Measurements from ENCODE around the gene PIK3CG. TPM values are rescaled to one million over a fixed set of nuclear protein-coding genes. Genes with fewer than 3 reads are reported as not detected.

The PIK3CG gene
- total RNA-seq = 10 to 100 TPM in 2 of 4 donors, 1 to 10 TPM in 2; 4.6 to 13.5 (median 10.2) TPM

DNA sequence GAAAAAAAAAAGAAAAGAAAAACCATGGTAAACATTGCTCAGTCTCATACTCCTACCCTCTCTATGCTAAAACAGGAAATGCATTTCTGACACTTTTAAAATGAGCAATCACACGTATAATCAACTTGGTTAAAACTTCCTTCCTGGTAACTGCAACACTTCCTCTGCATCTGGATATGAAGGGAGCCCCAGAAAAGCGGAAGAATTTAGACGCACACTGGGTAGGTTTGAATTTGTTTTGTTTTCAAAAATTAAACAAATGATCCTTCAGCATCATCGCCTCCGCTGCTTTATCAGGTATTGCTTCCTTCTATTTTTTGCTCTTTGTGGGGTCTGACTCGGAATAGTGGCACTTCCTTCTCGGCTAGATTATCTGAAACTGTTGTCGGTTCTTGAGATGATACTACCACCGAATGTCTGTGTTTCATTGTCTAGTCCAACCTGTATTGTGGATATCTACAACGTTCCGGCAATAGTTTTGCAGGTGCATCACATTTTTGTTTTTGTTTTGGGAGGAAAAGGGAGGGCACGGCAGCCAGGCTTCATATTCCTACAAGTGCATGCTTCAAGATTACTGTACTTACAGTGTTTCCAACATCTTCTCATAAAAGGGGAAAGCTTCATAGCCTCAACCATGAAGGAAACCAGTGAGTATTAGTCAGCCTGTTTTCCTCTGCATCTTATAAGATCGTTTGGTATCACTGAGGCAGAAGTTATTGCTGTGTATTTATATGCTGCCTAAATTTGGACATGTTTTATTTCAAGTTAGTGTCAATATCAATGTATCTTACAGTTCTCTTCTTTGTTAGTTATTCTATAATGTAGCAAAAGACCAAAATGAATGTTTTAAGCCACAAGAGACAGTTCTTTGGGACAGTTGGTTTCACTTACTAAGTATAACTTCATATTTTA, at the start of gene PIK3CG:
Gene PIK3CG (plus strand): TSS at position 153 of the 912 bp plus-strand sequence. CDS start 2,280 bp downstream, outside the sequence.
- Histone ChIP-seq H3K27ac (peak within 1 kb of the TSS in 1 of 2 donors; percentile 45), H3K4me1 (no peaks in the 10 kb centered on the region), H3K27me3 (no peaks in the 10 kb centered on the region), H3K36me3 (no peaks in the 10 kb centered on the region), H3K4me3 (peak within 1 kb of the TSS; percentile 10 to 17), H3K9me3 (no peaks in the 10 kb centered on the region)
- intact Hi-C loops (cut with DNase I; ENCODE audit: low total_unique reads) = no loop called here
- no peak for TF ChIP-seq POLR2A (IDR thresholded peaks at IDR 0.05)
- DNase-seq = no peak

DNA sequence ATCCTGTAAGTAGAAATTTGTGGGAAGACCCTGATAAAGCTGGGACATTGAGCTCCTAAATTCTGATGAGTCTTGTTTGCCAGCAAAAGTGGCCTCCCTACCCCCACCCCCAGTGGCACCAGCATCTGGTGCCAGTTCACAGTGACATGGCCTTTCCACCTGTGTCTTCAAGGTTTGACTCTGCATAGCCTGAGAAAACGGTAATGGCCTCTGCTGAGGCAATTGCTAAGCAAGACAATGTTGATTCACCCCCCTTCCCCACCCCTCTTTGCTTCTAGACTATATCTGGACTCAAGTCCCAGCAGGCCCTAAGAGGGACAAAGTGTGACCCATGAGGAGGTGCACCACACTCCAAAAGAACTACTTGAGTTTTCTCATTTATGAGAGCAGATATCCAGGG, 48.0 kb upstream of the PIK3CG start:
- intact Hi-C loops (cut with DNase I; ENCODE audit: low total_unique reads) = no loop called here
- TF ChIP-seq, protein P1, sequence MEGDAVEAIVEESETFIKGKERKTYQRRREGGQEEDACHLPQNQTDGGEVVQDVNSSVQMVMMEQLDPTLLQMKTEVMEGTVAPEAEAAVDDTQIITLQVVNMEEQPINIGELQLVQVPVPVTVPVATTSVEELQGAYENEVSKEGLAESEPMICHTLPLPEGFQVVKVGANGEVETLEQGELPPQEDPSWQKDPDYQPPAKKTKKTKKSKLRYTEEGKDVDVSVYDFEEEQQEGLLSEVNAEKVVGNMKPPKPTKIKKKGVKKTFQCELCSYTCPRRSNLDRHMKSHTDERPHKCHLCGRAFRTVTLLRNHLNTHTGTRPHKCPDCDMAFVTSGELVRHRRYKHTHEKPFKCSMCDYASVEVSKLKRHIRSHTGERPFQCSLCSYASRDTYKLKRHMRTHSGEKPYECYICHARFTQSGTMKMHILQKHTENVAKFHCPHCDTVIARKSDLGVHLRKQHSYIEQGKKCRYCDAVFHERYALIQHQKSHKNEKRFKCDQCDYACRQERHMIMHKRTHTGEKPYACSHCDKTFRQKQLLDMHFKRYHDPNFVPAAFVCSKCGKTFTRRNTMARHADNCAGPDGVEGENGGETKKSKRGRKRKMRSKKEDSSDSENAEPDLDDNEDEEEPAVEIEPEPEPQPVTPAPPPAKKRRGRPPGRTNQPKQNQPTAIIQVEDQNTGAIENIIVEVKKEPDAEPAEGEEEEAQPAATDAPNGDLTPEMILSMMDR (IDR thresholded peaks at IDR 0.05) = no peak
- TF ChIP-seq POLR2A (IDR thresholded peaks at IDR 0.05) = no peak
- no peaks in the 10 kb centered on the region for H3K9me3 ChIP-seq
- H3K4me3 ChIP-seq = no peak overlapping the region
- no peaks in the 10 kb centered on the region for H3K27me3 ChIP-seq
- H3K4me1 ChIP-seq = no peaks in the 10 kb centered on the region
- H3K36me3 ChIP-seq = no peaks in the 10 kb centered on the region
- no peak overlapping the region for H3K27ac ChIP-seq
- no peak for DNase-seq

DNA sequence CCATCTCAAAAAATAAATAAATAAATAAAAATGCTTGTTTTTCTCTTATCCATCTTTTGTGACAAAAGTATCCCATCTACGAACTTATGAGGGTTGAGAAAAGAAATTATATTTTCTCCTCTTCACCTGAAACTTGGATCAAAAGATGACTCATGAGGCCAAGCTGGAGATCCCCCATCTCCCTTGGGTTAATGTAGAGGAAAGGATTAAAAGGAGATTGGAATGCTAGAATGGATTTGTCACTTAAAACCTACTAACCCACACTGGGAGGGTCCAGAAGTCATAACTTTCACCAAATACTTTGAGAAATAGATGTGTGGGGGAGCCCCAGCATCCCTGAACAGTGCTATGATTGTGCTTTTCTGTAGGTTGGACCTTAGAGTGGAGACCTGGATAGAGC, 46.3 kb upstream of the PIK3CG start:
- no peak for DNase-seq
- Histone ChIP-seq H3K27me3 (no peaks in the 10 kb centered on the region), H3K36me3 (no peaks in the 10 kb centered on the region), H3K4me3 (no peak overlapping the region), H3K9me3 (no peaks in the 10 kb centered on the region), H3K4me1 (no peaks in the 10 kb centered on the region), H3K27ac (no peak overlapping the region)
- TF ChIP-seq, protein P1 (IDR thresholded peaks at IDR 0.05) = no peak
- no peak for TF ChIP-seq POLR2A (IDR thresholded peaks at IDR 0.05)
- intact Hi-C loops (cut with DNase I; ENCODE audit: low total_unique reads) = no loop called here

DNA sequence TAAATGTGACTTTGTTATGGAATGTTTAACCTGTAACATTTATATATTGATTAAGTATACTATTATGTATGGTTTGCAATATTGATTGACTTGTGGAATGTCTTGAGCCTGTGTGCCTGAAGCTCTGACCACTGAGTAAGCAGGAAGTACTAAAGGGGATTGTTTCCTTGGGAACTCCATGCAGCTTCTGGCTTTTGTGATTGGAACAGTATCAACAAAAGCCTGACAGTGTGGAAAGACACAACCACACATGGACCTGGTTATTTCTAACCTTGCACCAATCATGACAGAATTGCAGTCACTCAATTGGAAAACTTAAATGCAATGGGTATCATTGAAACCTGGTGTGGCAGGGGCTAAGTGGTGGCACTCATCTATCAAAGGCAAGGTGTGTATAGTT, 45.5 kb upstream of the PIK3CG start:
- no peak for DNase-seq
- H3K4me3 ChIP-seq = no peak overlapping the region
- H3K36me3 ChIP-seq = no peaks in the 10 kb centered on the region
- no peak for TF ChIP-seq POLR2A (IDR thresholded peaks at IDR 0.05)
- TF ChIP-seq, protein P1 (IDR thresholded peaks at IDR 0.05) = no peak
- H3K27me3 ChIP-seq = no peaks in the 10 kb centered on the region
- intact Hi-C loops (cut with DNase I; ENCODE audit: low total_unique reads) = no loop called here
- no peaks in the 10 kb centered on the region for H3K4me1 ChIP-seq
- H3K9me3 ChIP-seq = no peaks in the 10 kb centered on the region
- no peak overlapping the region for H3K27ac ChIP-seq

DNA sequence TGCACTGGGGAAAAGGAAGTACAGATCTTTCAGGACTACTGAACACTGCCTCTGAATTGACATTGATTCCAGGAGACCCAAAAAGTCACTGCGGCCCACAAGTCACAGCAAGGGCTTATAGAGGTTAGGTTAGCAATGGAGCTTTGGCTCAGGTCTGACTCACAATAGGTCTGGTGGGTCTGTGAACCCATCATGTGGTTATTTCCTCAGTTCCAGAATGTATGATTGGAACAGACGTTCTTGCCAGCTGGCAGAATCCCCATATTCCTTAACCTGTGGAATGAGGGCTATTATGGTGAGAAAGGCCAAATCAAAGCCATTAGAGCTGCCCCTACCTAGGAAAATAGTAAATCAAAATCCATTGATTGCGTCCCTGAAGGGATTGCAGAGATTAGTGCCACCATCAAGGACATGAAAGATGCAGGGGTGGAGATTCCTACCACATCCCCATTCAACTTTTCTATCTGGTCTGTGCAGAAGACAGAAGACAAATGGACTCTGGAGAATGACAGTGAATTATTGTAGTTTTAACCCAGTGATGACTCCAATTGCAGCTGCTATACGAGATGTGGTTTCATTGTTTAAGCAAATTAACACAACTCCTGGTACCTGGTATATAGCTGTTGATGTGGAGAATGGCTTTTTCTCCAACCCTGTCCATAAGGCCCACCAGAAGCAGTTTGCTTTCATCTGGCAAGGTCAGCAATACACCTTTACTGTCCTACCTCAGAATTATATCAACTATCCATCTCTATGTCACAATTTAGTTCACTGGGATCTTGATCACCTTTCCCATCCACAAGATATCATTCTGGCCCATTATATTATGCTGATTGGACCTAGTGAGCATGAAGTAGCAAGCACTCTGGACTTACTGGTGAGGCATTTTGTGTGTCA, 44.5 kb upstream of the PIK3CG start:
- intact Hi-C loops (cut with DNase I; ENCODE audit: low total_unique reads) = no loop called here
- Histone ChIP-seq H3K27ac (no peak overlapping the region), H3K4me3 (no peak overlapping the region), H3K27me3 (no peaks in the 10 kb centered on the region), H3K9me3 (no peaks in the 10 kb centered on the region), H3K36me3 (no peaks in the 10 kb centered on the region), H3K4me1 (no peaks in the 10 kb centered on the region)
- TF ChIP-seq, protein P1 (IDR thresholded peaks at IDR 0.05) = no peak
- no peak for TF ChIP-seq POLR2A (IDR thresholded peaks at IDR 0.05)
- no peak for DNase-seq
